ENCODE measurements around the gene NAA20. TPM values are rescaled to one million over a fixed set of nuclear protein-coding genes. Genes with fewer than 3 reads are reported as not detected.
A peak's percentile ranks its signal among the peaks of the same experiment; 100 is the strongest.

Gene NAA20
- total and polyA plus RNA-seq, 4 donors, result 38.1 to 69.5 (median 48.3) TPM

DNA sequence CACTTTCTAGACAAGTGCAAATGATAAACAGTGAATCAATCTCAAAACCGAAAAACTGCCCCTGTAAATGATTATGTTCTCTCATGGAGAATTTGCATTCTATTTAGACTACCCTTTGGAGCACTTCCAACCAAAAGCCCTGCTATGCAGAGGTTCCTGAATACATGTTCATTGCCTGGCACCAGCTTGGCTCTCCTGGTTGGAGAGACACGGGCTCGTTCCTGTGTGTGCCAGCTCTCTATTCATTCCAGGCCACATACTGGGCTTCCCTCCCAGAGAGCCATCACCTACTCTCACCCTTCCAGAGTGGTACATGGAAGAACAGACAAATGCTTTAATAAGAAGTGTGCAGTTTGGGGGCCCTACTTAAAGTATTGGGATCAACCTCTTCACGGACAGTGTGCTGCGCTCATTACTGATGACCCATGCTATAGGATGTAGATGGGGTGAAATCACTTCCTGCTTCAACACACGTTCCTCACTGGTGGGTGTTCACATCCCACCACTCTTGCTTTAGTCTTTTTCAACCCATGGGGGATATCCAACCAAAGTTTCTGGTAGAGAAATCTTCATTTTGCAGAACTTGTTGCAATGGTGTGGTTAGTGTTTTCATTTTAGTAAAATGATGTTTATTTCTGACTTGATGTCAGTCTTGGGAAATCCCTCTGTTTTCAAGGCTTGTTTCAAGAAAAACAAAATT, 38.5 kb upstream of the NAA20 start:
- ATAC-seq (ENCODE audit: low FRiP score), result no peak

DNA sequence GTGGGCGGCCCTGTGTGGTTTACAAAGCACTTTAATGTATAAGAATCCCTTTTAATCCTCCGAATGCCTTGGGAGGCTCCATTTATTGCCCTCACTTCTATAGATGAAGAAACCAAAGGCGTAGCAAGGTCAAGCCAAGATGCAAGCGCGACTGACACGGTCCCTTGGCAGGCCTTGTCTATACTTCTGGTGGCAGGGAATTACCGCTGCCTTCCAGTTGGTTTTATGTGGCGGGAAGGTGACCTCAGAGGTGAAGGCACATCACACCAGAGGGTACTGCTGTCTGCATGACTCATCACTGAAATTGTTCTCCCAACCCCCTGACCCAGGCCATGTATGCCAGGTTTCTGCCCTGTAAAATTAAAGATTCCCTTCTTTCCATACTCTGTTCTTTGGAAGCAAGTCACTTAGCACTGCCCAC, 36.1 kb upstream of the NAA20 start:
- Histone ChIP-seq H3K27me3 (ENCODE audit: control insufficient read depth in 1 of 2, insufficient read depth in 2 of 2, low read length in 1 of 2) (no peaks in the 10 kb centered on the region), H3K4me3 (ENCODE audit: low read length in 2 of 2) (no peak overlapping the region), H3K27ac (ENCODE audit: low read depth in 1 of 2, low read length in 2 of 2) (peak overlapping the region; percentile 39 to 49), H3K36me3 (ENCODE audit: control insufficient read depth in 1 of 2, insufficient read depth in 2 of 2, low read length in 1 of 2) (no peaks in the 10 kb centered on the region), H3K9me3 (ENCODE audit: control insufficient read depth, low read length) (no peaks in the 10 kb centered on the region), H3K4me1 (ENCODE audit: control insufficient read depth in 1 of 2, insufficient read depth in 2 of 2, low read length in 2 of 2) (peaks cover 0 to 3% of the 10 kb centered on the region in 2 donors)
- WGBS, 2 donors, result 96% methylated on average over 8 of the region's 8 CpGs
- no peak for ATAC-seq (ENCODE audit: low FRiP score)
- no peak for DNase-seq
- intact Hi-C loops (cut with DNase I), result no loop called here

More for the DNA sequence above, 38.5 kb upstream of the NAA20 start:
- WGBS, 2 donors, result 42 to 48% methylated on average over 6 of the region's 6 CpGs
- no peak for DNase-seq
- no peak overlapping the region for H3K4me3 ChIP-seq (ENCODE audit: low read length in 2 of 2)
- intact Hi-C loops (cut with DNase I), result loop anchor here in 1 of 2 donors (5.0 kb wide), 1 partner anchor 91 kb away; no protein-coding TSS in a partner anchor
- peaks cover 4 to 5% of the 10 kb centered on the region in 2 donors for H3K4me1 ChIP-seq (ENCODE audit: control insufficient read depth in 1 of 2, insufficient read depth in 2 of 2, low read length in 2 of 2)
- peak overlapping the region in 1 of 2 donors; percentile 53 for H3K27ac ChIP-seq (ENCODE audit: low read depth in 1 of 2, low read length in 2 of 2)
- H3K27me3 ChIP-seq (ENCODE audit: control insufficient read depth in 1 of 2, insufficient read depth in 2 of 2, low read length in 1 of 2), result no peaks in the 10 kb centered on the region
- no peaks in the 10 kb centered on the region for H3K36me3 ChIP-seq (ENCODE audit: control insufficient read depth in 1 of 2, insufficient read depth in 2 of 2, low read length in 1 of 2)
- no peaks in the 10 kb centered on the region for H3K9me3 ChIP-seq (ENCODE audit: control insufficient read depth, low read length)

DNA sequence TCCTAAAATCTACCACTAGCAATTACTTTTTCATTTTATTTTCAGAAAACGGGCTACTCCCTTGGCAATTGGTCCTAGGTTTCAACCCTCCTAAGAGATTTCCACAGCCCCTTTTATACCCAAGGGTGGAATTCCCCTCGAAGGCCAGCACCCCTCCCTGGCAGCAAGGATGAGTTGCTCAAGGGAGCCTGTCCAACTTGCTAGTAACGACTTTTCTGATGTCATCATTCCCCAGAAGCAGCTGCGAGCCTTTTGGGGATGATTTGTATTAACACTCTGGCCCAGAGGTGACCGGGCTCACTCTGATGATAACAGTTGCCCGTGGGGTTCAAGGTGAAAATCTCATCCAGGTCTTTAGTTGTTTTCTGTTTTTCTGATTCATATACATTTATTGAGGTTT, 30.7 kb upstream of the NAA20 start:
- intact Hi-C loops (cut with DNase I), result no loop called here
- Histone ChIP-seq H3K27ac (ENCODE audit: low read depth in 1 of 2, low read length in 2 of 2) (peak overlapping the region in 1 of 2 donors; percentile 34), H3K27me3 (ENCODE audit: control insufficient read depth in 1 of 2, insufficient read depth in 2 of 2, low read length in 1 of 2) (no peaks in the 10 kb centered on the region), H3K4me1 (ENCODE audit: control insufficient read depth in 1 of 2, insufficient read depth in 2 of 2, low read length in 2 of 2) (peaks cover 2 to 10% of the 10 kb centered on the region in 2 donors), H3K9me3 (ENCODE audit: control insufficient read depth, low read length) (no peaks in the 10 kb centered on the region), H3K36me3 (ENCODE audit: control insufficient read depth in 1 of 2, insufficient read depth in 2 of 2, low read length in 1 of 2) (no peaks in the 10 kb centered on the region), H3K4me3 (ENCODE audit: low read length in 2 of 2) (no peak overlapping the region)
- WGBS, 2 donors, result 22 to 26% methylated on average over 6 of the region's 6 CpGs
- no peak for ATAC-seq (ENCODE audit: low FRiP score)
- no peak for DNase-seq

DNA sequence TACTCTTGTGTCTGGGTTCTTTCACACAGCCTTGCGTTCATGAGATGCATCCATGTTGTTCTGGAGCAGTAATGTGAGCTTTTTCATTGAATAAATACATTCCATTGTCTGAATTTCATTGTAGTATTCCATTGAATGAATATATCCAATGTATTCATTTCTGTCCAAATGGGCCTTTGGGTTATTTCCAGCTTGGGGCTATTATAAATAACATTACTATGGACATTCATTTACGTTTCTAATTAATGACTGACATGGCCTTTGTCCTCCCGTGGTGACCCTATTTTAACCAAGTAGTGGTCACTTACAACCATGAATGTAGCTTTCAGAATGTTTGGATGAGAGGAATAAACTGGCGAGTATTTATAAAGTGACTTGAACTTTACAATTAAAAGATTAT, 30.1 kb upstream of the NAA20 start:
- no peak for DNase-seq
- ATAC-seq (ENCODE audit: low FRiP score), result no peak
- Histone ChIP-seq H3K4me1 (ENCODE audit: control insufficient read depth in 1 of 2, insufficient read depth in 2 of 2, low read length in 2 of 2) (peaks cover 2 to 10% of the 10 kb centered on the region in 2 donors), H3K27ac (ENCODE audit: low read depth in 1 of 2, low read length in 2 of 2) (no peak overlapping the region), H3K36me3 (ENCODE audit: control insufficient read depth in 1 of 2, insufficient read depth in 2 of 2, low read length in 1 of 2) (no peaks in the 10 kb centered on the region), H3K27me3 (ENCODE audit: control insufficient read depth in 1 of 2, insufficient read depth in 2 of 2, low read length in 1 of 2) (no peaks in the 10 kb centered on the region), H3K4me3 (ENCODE audit: low read length in 2 of 2) (no peak overlapping the region), H3K9me3 (ENCODE audit: control insufficient read depth, low read length) (no peaks in the 10 kb centered on the region)
- intact Hi-C loops (cut with DNase I), result no loop called here
- 77 to 78% methylated on average over 4 of the region's 4 CpGs for WGBS, 2 donors

DNA sequence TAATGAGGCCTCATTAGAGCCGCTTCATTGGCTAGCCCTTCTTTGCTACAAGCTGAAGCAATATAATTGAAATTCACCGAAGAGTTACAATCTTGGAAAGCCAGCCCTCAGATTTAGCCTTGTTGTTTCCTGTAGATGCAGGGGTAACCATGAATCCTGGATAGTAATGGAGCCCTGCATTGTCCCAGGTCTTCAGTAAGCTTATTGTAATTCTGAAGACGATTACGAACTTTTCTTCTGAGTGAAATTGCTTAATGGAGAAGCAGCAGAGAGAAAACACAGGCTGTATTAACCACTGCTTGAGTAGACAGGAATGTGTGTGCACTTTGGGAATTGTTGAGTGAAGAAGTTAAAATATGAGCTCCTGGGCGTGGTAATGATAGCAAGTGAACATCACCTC, 26.3 kb upstream of the NAA20 start:
- no peaks in the 10 kb centered on the region for H3K9me3 ChIP-seq (ENCODE audit: control insufficient read depth, low read length)
- intact Hi-C loops (cut with DNase I), result loop anchor here (5.0 kb wide), 1 partner anchor 104 kb away; no protein-coding TSS in a partner anchor
- DNase-seq, result no peak
- no peak for ATAC-seq (ENCODE audit: low FRiP score)
- no peak overlapping the region for H3K4me3 ChIP-seq (ENCODE audit: low read length in 2 of 2)
- H3K27ac ChIP-seq (ENCODE audit: low read depth in 1 of 2, low read length in 2 of 2), result no peak overlapping the region
- no peaks in the 10 kb centered on the region for H3K36me3 ChIP-seq (ENCODE audit: control insufficient read depth in 1 of 2, insufficient read depth in 2 of 2, low read length in 1 of 2)
- WGBS, 2 donors, result 87 to 92% methylated on average over 5 of the region's 5 CpGs
- no peaks in the 10 kb centered on the region for H3K27me3 ChIP-seq (ENCODE audit: control insufficient read depth in 1 of 2, insufficient read depth in 2 of 2, low read length in 1 of 2)
- peaks cover 4 to 15% of the 10 kb centered on the region in 2 donors for H3K4me1 ChIP-seq (ENCODE audit: control insufficient read depth in 1 of 2, insufficient read depth in 2 of 2, low read length in 2 of 2)

DNA sequence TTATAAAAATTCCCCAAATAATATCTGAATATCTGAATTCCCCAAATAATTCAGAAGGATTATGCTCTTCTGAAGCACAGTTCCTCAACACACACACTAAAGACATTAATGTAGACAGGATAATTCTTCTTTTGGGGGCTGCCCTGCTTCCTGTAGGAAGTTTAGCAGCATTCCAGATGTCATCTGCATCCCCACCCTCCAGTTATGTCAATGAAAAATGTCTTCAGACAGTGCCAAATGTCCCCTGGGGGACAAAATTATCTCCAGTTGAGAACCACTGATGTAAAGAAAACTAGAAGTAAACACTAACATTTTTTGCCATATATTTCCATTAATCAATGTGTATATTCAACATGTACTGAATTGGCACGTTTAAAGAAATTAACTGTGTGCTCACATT, 25.9 kb upstream of the NAA20 start:
- intact Hi-C loops (cut with DNase I), result loop anchor here (5.0 kb wide), 1 partner anchor 104 kb away; no protein-coding TSS in a partner anchor
- DNase-seq, result no peak
- H3K27ac ChIP-seq (ENCODE audit: low read depth in 1 of 2, low read length in 2 of 2), result no peak overlapping the region
- no peak for ATAC-seq (ENCODE audit: low FRiP score)
- no peaks in the 10 kb centered on the region for H3K27me3 ChIP-seq (ENCODE audit: control insufficient read depth in 1 of 2, insufficient read depth in 2 of 2, low read length in 1 of 2)
- 24 to 32% methylated on average over 1 of the region's 1 CpG for WGBS, 2 donors
- peaks cover 4 to 15% of the 10 kb centered on the region in 2 donors for H3K4me1 ChIP-seq (ENCODE audit: control insufficient read depth in 1 of 2, insufficient read depth in 2 of 2, low read length in 2 of 2)
- H3K9me3 ChIP-seq (ENCODE audit: control insufficient read depth, low read length), result no peaks in the 10 kb centered on the region
- H3K36me3 ChIP-seq (ENCODE audit: control insufficient read depth in 1 of 2, insufficient read depth in 2 of 2, low read length in 1 of 2), result no peaks in the 10 kb centered on the region
- H3K4me3 ChIP-seq (ENCODE audit: low read length in 2 of 2), result no peak overlapping the region

DNA sequence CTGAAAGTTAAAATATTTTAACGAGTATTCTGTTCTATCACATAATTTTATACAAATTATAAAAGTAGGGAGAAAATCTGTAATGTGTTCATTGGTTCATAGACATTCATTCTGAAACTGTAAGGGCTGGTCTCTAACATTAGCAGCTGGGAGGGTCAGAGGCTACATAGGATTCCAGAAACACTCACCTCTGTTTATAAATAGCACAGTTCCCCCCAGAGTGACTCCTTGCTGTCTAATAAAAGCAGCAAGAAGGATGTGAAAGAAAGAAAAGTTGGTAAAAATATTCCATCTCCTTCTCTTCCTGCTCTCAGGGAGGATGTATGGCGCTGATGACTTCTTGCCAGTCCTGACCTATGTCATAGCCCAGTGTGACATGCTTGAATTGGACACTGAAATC, 25.3 kb upstream of the NAA20 start:
- intact Hi-C loops (cut with DNase I), result loop anchor here (5.0 kb wide), 1 partner anchor 105 kb away; no protein-coding TSS in a partner anchor
- Histone ChIP-seq H3K9me3 (ENCODE audit: control insufficient read depth, low read length) (no peaks in the 10 kb centered on the region), H3K27me3 (ENCODE audit: control insufficient read depth in 1 of 2, insufficient read depth in 2 of 2, low read length in 1 of 2) (no peaks in the 10 kb centered on the region), H3K36me3 (ENCODE audit: control insufficient read depth in 1 of 2, insufficient read depth in 2 of 2, low read length in 1 of 2) (no peaks in the 10 kb centered on the region), H3K27ac (ENCODE audit: low read depth in 1 of 2, low read length in 2 of 2) (peak overlapping the region in 1 of 2 donors; percentile 48), H3K4me3 (ENCODE audit: low read length in 2 of 2) (no peak overlapping the region), H3K4me1 (ENCODE audit: control insufficient read depth in 1 of 2, insufficient read depth in 2 of 2, low read length in 2 of 2) (peaks cover 1 to 15% of the 10 kb centered on the region in 2 donors)
- 75 to 81% methylated on average over 2 of the region's 2 CpGs for WGBS, 2 donors
- ATAC-seq (ENCODE audit: low FRiP score) (no peak), DNase-seq (no peak)

DNA sequence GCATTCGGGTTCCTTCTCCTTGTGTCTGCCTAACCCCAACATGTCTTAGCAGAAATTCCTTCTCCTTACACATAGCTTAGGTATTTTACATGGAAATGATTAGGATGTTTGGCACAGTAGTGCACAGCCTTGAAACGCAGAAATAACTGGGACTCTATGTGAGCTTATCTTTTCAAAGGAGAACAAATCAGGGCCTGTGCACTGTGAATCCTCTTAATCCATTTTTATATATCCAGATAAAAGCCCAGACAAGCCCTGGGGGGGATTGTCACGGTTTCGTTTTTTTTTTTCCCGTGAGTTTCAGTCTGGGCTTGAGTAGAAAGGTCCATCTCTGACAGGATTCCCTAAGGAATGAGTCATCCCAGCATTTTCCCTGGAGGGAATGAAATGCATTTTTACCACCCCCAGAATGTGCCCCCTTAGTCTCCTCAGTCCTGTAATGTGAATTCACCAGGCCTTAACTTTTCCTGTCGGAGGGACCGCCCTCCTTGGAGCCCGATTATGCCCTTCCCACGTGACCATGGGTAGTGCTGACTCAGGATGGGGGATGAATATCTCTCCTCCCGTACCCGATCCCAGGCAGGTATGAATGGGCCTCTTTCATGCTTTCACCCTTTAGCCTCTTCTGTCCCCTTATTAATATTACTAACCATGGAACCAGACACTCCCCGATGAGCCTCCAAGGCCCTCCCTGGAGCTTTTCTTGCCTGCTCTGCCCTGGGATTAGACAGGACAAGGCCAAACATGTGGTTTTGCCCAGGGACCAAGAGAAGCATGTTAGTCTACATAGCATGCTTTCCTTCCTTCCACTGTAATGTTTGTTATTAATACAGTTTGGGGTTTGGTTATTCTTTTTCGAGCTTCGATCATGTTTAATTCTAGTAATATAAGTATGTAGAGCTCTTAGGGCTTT, 23.9 kb upstream of the NAA20 start:
- peak; percentile 73 for ATAC-seq (ENCODE audit: low FRiP score)
- DNase-seq, result no peak
- Histone ChIP-seq H3K4me3 (ENCODE audit: low read length in 2 of 2) (peak overlapping the region in 1 of 2 donors; percentile 47), H3K36me3 (ENCODE audit: control insufficient read depth in 1 of 2, insufficient read depth in 2 of 2, low read length in 1 of 2) (peaks cover 0 to 2% of the 10 kb centered on the region in 2 donors), H3K9me3 (ENCODE audit: control insufficient read depth, low read length) (no peaks in the 10 kb centered on the region), H3K27ac (ENCODE audit: low read depth in 1 of 2, low read length in 2 of 2) (peak overlapping the region; percentile 45 to 94), H3K27me3 (ENCODE audit: control insufficient read depth in 1 of 2, insufficient read depth in 2 of 2, low read length in 1 of 2) (no peaks in the 10 kb centered on the region), H3K4me1 (ENCODE audit: control insufficient read depth in 1 of 2, insufficient read depth in 2 of 2, low read length in 2 of 2) (peaks cover 1 to 15% of the 10 kb centered on the region in 2 donors)
- WGBS, 2 donors, result 14 to 17% methylated on average over 14 of the region's 14 CpGs
- intact Hi-C loops (cut with DNase I), result loop anchor here (1.0 to 5.0 kb wide), 2 partner anchors 106 to 209 kb away; no protein-coding TSS in a partner anchor
